NCI-H2196 (cell line): ENCODE results near the gene STX4.

ENCODE experiments used
- DNase-seq: peaks from one replicate; lab custom pipeline; 2025; ENCODE audit not compliant: unreplicated experiment; lab: John Stamatoyannopoulos, UW

The STX4 gene

GRCh38 chr16:31082368-31083045 is 49.1 kb downstream of the STX4 start:
- DNase-seq, result no peak

- no peak for DNase-seq
Measured at GRCh38 chr16:31083081-31083480, 49.7 kb downstream of the STX4 start.

GRCh38 chr16:31083556-31083955 is 50.2 kb downstream of the STX4 start:
- no peak for DNase-seq

- no peak for DNase-seq
Measured at GRCh38 chr16:31083981-31084380, 50.6 kb downstream of the STX4 start.

- DNase-seq, result no peak
Measured at GRCh38 chr16:31084584-31085302, 51.4 kb downstream of the STX4 start.

GRCh38 chr16:31085411-31085810 is 52.1 kb downstream of the STX4 start:
- DNase-seq, result no peak

GRCh38 chr16:31085873-31086628 is 52.7 kb downstream of the STX4 start:
- no peak for DNase-seq

GRCh38 chr16:31086629-31086906 is 53.2 kb downstream of the STX4 start:
- no peak for DNase-seq

GRCh38 chr16:31087481-31087880 is 54.1 kb downstream of the STX4 start:
- DNase-seq, result no peak

GRCh38 chr16:31087971-31088370 is 54.6 kb downstream of the STX4 start:
- no peak for DNase-seq

GRCh38 chr16:31088459-31089183 is 55.3 kb downstream of the STX4 start, which contains the start of gene PRSS53:
Gene PRSS53, minus strand, starts transcription at chr16:31088943. Its CDS starts 134 bp downstream, at chr16:31088809.
- no peak for DNase-seq

- no peak for DNase-seq
Measured at GRCh38 chr16:31089199-31089598, 55.8 kb downstream of the STX4 start.
